T-helper 2 cell (primary cell): ENCODE data around the gene WFDC8.
A peak's percentile ranks its signal among the peaks of the same experiment; 100 is the strongest.
"Not testable (repeated sequence)": the region's sequence is repeated elsewhere in the genome, so short reads cannot be mapped to it uniquely, and the experiment has no call there.

Experiments used
- DNase-seq, 5 experiments: peaks; one replicate each; pipeline versions ENCODE4 v3.0.0 to v3.0.0-alpha.2; 2012 to 2022
- total RNA-seq, 2 donors: gene quantifications; one replicate each; lab custom pipeline; 2026; lab: John Stamatoyannopoulos, UW

The WFDC8 gene
- 0 reads per million in 2 donors for total RNA-seq

DNA sequence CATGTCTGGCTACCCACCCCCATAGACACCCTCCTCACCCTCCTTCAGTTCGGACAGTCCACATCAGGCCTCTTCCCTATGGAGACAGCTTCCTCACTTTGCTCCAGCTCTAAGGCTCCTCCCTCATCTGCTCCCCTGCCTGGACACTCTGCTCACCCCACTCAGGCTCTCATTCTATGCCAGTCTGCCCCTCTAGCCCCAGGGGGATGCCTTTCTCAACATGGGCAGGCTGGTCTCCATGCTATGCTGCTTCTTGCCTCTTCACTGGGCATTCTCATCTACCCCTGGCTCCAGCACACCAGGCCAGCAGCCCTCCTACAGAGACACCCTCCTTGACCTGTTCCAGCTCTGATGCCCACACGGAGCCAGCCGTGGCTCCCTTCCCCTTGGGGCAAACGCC is at the start of gene WFDC8:
Gene WFDC8 (minus strand): TSS at position 101 of the 400 bp plus-strand sequence. CDS start 37 bp downstream, at position 64.
- DNase-seq, result no peak

DNA sequence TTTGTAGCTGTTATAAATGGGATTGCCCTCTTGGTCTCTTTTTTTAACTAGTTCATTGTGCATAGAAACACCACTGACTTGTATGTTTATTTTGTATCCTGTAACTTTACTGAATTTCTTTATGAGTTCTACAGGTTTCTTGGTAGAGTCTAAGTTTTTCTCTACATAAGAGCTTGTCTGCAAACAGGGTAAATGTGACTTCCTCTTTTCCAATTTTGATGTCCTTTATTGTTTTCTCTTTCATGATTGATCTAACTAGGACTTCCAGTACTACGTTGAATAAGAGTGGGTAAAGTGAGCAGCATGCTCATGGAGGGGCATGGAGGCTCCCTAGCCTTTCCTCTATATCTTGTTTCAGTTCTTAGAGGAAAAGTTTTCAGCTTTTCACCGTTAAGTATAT is 47.5 kb upstream of the WFDC8 start:
- DNase-seq, result no peak

DNA sequence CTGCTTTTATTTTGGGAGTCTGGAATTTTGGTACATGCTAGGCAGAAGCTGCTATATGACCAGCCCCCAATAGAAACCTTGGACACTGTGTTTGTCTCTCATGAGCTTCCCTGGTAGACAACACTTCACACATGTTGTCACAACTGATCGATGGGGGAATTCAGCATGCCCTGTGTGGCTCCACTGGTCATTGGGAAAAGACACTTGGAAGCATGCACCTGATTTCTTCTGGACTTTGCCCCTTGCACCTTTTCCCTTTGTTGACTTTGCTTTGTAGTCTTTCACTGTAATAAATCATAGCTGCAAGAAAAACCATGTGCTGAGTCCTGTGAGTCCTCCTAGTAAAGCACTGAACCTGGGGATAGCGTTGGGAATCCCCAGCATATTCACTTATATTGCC is 42.5 kb upstream of the WFDC8 start:
- DNase-seq, result no peak

DNA sequence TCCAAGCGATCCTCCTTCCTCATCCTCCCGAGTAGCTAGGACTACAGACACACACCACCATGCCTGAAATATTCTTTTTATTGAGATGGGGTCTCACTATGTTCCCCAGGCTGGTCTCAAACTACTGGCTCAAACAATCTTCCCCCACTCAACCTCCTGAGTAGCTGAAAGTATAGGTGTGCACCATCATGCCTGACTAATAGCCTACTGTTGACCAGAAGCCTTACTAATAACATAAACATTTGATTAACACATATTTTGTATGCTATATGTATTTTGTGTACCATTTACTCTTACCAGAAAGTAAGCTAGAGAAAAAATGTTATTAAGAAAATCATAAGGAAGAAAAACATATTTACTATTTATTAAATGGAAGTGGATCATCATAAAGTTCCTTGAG is 38.5 kb upstream of the WFDC8 start:
- DNase-seq, result no peak

DNA sequence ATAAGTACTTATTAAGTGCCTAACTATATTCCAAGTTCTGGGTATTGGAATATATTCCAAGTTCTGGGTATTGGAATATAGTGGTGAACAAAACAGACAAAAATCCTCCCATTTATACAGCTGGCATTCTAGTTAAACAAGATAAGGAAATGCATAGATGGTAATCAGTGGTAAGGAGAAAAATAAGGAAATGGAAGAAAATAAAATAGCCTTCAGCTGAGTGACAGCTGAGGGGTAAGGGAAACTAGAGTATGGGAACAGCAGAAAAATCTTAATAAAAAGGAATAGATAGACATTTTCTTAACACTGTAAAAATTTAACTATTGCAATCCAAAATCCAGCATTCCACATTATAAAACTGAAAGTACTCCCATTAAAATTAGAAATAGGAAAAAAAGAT is 33.2 kb upstream of the WFDC8 start:
- DNase-seq, result no peak

DNA sequence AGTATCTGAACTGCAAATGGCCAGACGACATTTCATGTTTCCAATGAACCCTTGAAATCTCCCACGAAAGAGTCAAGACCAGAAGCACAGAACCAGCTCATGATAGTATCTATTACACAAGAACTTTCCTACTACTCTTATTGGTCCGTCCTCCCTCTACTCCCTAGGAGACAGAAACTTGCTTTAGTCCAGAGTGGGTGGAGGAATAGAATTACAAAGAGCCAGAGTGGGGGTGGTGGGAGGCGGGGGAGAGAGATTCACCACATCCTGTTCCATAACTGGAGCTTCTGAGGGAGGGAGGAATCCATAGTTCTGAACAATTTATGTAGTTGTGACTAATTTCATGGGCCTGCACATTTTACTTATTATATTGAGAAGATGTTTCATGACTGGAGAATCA is 32.0 kb upstream of the WFDC8 start:
- DNase-seq, result peak in 2 of 5 experiments; percentile 9 to 34

DNA sequence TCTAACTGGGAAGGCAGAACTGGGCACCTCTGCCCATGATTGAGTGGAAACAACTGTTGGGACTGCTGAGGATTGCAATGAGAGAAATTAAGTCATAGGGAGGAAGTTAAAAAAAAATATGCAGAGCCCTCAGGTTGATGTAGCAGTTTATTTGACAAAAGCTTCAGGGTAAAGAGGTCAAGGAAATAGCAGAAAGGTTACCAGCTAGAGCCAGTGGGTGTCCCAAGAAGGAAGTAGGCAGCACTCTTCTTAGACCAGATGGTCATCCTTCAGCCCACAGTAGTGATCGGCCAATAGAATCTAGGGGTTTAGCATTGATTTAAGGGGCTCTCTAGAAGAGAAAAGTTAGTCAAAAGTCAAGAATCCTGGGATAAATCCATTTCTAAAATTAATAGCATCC is 28.7 kb upstream of the WFDC8 start:
- no peak for DNase-seq

DNA sequence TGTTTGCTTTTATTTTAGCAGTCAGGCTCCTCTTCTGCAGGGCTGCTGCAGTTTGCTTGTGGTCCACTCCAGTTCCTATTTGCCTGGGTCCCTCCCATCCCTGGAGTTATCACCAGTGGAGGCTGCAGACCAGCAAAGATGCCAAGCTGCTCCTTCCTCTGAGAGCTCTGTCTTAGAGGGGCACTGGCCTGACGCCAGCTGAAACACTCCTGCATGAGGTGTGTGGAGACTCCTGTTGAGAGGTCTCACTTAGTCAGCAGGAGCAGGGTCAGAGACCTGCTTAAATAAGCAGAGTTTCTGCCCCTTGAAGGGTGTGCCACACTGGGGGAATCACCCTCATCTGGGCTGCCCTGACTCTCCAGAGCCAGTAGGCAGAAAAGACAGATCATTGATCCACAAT is 16.2 kb upstream of the WFDC8 start:
- no peak for DNase-seq

DNA sequence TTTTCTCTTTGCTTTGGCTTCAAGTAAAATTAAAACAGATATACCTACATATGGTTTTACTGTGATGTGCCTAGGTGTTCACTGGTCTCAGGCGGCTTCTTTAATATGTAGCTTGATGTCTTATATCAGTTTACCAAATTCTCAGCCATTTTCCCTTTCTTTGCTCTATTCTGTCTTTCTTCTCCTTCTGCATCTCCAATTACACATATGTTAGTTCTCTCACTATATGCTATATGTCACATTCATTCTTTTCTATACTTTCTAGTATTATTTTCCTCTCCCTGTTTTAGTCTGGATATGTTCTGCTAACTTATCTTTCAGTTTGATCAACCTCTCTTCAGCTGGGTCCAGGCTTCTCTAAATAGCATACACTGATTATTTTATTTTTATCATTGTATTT is 14.4 kb upstream of the WFDC8 start:
- no peak for DNase-seq

DNA sequence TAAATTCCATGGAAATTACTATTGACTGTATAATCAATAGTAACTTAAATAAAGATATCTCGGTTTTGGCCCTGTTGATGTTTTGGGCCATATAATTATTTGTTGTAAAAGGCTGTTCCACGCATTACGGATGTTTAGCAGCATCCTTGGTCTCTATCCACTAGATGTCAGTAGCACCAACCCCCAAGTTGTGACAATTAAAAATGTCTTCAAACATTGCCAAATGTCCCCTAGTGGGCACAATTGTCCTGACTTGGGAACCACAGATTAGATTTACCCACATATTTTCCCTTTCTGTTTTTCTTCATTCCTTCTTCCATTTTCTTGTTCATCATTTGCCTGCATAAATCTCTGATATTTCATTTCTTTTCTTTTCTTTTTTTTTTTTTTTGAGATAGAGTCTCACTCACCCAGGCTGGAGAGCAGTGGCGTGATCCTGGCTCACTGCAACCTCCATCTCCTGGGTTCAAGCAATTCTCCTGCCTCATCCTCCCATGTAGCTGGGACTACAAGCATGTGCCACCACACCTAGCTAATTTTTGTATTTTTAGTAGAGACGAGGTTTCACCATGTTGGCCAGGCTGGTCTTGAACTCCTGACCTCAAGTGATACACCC is 13.6 kb upstream of the WFDC8 start:
- peak in 1 of 5 experiments; percentile 51 for DNase-seq

DNA sequence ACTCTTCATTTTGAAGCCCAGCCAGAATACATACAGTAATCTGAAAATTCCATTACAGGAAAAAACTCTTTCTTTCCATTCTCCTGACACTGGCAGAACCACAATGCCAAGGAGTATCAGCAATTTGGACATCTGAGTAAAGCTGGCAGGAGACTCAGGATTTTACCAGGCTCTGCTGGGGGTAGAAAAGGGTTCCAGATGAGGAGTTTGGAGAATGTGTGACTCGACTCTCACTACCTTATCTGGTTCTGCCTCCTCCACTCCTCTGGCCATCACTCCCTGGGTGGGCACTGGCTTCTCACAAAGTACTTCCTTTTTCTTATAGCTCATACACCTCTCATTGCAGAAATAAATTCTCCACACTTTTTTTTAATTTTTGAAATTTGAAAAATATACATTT is 10.6 kb upstream of the WFDC8 start:
- no peak for DNase-seq

DNA sequence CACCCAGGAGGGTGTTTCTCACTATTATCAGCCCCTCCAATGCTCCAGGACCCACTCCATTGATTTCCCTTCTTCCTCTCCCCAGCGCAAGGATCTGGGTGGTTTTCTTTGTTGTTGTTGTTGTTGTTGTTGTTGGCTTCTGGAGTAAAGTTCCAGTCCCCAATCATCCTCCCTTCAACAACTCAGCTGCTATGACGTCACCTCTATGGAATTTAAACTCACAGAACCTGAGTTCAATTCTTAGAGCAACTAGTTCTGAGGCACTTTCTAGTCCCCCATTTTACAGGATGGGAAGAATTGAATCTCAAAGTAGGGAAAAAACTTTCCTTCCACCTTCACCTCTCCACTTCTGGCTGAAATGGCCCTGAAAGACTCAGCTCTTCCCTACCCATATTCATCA is 9.7 kb upstream of the WFDC8 start:
- DNase-seq, result no peak

DNA sequence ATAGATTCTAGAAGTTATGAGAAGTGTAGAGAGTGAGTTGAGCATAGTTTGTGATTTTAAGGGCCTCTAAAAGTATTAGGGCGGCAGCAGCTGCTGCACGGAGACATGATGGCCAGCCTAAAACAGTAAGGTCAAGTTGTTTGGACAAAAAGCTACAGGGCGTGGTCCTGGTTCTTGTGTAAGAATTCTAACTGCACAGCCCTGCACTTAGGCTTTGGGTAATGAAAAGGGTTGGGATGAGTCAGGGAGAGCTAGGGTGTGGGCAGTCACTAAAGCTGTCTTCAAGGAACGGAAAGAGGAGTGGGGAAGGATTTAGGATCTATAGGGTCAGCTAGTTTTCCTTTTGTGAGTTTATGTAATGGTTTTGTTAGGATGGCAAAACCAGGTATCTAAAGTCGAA is 6.9 kb upstream of the WFDC8 start:
- DNase-seq, result not testable (repeated sequence)

DNA sequence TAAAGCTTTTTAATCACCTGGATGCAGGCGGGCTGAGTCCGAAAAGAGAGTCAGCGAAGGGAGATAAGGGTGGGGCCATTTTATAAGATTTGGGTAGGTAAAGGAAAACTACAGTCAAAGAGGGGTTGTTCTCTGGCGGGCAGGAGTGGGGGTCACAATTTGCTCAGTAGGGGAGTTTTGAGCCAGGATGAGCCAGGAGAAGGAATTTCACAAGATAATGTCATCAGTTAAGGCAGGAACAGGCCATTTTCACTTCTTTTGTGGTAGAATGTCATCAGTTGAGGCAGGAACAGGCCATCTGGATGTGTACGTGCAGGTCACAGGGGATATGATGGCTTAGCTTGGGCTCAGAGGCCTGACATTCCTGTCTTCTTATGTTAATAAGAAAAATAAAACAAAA is 5.2 kb upstream of the WFDC8 start:
- DNase-seq, result not testable (repeated sequence)

DNA sequence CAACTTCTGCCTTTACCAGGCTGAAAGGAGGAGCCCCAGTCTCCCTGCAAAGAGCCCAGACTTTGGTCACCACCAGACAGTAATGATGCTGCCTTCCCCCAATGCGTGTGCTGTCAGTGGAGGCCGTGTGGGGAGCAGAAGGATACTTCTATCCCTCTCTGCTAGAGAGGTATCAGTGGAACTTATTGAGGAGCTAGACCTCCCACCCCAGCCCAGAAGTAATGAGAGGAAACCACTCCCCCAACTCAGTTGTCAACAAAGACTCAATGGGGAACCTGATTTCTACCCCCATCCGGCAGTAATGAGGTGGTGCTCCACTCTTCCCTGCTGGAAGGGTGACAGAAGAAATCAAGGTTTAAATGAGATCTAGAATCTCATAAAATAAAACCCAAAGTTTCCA is 4.4 kb upstream of the WFDC8 start:
- DNase-seq, result no peak

DNA sequence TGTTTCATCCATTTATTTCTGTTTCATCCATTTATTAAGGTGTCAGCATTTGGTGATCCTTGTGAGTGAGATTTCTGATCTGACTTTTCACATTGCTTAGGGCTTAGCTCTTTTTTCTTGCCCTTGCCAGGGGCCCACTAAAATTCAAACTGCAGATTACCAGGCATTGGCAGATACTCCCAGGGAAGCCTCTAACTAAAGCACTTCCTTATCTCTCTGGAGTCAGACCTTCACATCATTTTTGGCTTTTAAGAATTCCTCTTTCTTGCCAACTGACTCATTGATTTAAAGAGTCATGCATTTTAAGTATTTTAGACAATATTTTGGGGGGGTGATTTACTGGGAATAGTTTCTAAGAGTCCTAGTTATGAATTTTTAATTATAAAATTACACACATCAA is 2.6 kb upstream of the WFDC8 start:
- DNase-seq, result no peak

DNA sequence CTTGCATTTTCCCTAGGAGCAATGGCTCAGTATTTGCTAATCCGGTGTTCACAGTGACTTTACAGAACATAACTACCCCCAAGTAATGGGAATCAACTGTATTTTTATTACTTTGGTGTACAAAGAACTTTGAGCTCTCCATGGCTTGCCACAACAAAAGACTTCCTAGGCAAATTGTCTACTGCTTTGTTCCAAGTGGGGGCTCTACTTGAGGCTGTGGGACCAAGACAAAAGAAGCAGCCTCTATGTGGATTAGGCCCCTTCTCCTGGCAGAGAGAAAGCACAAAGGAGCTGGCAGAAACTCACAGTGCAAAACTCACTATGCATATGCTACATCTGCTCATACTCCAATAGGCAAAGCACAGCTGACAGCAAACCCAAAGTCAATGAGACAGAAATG is 853 bp downstream of the WFDC8 start:
- DNase-seq, result no peak

DNA sequence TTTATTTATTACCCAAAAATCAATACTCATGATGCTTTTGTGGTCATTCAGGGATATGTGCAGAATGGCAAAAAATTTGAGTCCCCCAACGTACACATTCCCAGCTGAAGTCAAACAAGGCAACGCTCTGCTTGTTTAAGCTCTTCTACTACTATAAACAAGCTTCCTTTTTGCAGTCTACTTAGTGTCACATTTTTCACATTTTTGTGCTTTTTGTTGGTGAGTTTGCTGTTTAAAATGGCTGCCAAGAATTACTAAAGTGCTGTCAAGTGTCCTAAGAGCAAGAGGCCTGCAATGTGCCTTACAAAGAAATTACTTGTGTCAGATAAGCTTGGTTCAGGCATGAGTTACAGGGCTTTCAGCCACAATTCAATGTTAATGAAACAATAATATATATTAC is 2.1 kb downstream of the WFDC8 start:
- no peak for DNase-seq

DNA sequence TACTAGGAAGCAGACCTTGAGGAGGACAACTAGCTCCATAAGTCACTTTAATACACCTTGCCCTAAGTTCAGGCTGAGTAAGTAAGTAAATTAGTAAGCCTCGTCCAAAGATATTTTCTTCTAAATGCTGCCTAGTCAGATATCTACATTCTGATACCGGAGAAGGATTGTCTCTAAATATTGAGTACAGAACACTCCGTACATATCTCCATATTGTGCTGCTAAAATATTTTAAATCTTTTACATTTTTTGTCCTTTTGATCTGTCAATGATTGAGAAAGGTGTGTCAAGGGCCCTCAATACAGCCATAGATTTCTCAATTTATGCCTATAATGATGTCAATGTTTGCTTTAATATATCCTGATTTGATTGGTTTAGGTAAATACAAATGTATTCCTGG is 3.2 kb downstream of the WFDC8 start:
- no peak for DNase-seq

DNA sequence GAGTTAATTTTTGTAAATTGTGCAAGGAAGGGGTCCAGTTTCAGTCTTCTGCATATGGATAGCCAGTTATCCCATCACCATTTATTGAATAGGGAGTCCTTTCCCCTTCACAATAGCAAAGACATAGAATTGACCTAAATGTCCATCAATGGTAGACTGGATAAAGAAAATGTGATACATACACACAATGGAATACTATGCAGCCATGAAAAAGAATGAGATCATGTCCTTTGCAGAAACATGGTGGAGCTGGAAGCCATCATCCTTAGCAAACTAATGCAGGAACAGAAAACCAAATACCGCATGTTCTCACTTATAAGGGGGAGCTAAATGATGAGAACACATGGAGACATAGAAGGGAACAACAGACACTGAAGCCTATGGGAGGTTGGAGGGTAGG is 9.4 kb downstream of the WFDC8 start:
- not testable (repeated sequence) for DNase-seq

DNA sequence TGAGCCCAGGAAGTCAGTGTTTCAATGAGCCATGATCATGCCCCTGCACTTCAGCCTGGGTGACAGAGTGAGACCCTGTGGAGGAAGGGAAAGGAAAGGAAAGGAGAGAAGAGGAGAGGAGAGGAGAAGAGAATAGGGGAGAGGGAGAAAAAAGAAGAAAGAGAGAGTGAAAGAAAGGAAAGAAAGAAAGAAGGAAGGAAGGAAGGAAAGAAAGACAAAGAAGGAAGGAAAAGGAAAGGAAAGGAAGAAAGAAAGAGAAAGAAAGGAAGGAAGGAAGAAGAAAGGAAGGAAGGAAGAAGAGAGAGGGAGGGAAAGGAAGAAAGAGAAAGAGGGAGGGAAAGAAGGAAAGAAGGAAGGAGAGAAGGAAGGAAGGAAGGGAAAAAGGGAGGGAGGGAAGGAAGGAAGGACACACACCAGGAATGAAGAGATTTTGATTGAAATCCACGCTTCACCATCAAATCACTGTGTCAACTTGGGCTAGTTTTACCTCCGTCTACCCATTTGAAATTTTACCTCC is 14.3 kb downstream of the WFDC8 start:
- DNase-seq, result no peak

DNA sequence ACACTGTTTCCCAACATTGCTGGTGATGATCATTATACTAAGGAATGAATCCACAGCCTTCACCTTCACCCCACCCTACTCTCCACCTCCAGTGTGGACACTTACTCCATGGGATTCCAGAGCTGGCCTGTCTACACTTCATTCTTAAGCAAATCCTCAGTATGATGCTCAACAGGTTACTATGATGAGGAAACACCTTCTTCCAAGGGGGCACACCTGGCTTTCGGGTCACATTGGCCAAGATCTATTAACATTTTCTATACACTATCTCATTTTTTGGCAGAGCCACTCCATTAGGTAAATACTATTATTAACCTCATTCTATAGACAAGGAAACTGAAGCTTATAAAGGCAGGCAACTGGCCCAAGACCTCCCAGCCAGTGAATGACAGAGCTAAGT is 23.9 kb downstream of the WFDC8 start:
- DNase-seq, result no peak

DNA sequence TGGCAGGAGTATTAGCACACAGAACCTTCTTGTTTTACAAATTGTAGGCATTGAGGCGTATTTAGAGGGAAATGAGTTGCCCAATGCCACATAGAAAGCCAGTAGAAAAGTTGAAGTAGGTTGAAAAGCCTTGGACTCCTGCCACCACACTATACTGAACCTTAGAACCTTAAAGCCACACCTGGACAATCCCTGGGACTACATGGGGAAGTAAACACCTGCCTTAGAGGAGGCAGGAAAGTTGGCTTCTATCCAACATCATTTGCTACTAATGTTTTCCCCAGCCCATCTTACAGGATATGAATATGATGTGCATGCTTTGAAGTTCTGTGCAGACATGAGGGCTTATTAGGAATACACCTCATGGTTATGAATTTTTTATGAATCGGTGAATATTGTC is 26.6 kb downstream of the WFDC8 start:
- DNase-seq, result no peak

DNA sequence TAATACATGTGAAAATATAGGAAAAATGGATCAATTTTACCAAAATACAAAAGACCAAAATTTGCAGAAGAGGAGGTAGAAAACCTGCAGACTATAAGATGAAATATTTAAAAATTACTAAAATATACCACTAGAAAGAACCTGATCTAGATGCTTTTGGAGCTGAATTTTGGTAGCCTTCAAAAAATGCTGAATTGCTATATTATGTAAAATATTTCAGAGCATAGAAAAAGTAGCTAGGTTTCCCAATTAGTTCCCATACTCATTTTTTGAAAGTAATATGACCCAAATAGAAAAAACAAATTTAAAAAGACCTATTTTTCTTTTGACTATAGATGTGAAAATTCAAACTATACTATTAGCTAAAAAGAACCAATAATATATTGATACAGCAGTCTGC is 28.3 kb downstream of the WFDC8 start:
- DNase-seq, result no peak

DNA sequence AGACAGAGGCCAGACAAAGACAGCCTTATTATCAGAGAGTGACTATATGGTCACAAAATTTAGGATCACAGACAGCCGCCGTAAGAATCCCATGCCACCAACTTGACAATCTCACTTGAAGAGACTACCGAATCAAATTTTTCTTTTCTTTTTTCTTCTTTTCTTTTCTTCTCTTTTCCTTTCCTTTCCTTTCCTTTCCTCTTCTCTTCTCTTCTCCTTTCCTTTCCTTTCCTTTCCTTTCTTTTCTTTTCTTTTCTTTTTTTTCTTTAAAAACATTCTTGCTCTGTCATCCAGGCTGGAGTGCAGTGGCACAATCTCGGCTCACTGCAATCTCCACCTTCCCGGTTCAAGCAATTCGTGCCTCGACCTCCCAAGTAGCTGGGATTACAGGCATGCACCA is 30.7 kb downstream of the WFDC8 start:
- no peak for DNase-seq
